Measurements from ENCODE around the gene ADAMTS12. TPM values are rescaled to one million over a fixed set of nuclear protein-coding genes. Genes with fewer than 3 reads are reported as not detected.

ADAMTS12 gene
- polyA plus RNA-seq, 1 of the 3 experiments (the other 2 are of a cell fraction) = 2.5 TPM

GRCh38 chr5:33793276-33793675, 98.5 kb downstream of the ADAMTS12 start:
- 35% methylated on average over 1 of the region's 1 CpG for WGBS (ENCODE audit: low lambda C conversion rate)
- no peak overlapping the region for H3K4me2 ChIP-seq
- POLR2A ChIA-PET = no interaction called here
- H3K4me3 ChIP-seq (ENCODE audit: low read depth in 2 of 2, low read length in 1 of 2) = no peak overlapping the region
- CTCF ChIA-PET = no interaction called here
- H3K9me2 ChIP-seq = no peaks in the 10 kb centered on the region
- no peaks in the 10 kb centered on the region for H3K9me3 ChIP-seq
- no peaks in the 10 kb centered on the region for H3F3A ChIP-seq (replicated peaks; ENCODE audit: insufficient read depth)
- H4K20me1 ChIP-seq (ENCODE audit: insufficient read depth) = no peaks in the 10 kb centered on the region
- no peaks in the 10 kb centered on the region for H3K36me3 ChIP-seq (replicated peaks in 1 of 2; ENCODE audit: control insufficient read depth in 1 of 2, insufficient read depth in 2 of 2, low read length in 1 of 2)
- TF ChIP-seq RCOR1 (IDR thresholded peaks at IDR 0.05; ENCODE audit: low read length) (no peak), MAX (IDR thresholded peaks at IDR 0.05; ENCODE audit: low read depth) (no peak), ELF1 (IDR thresholded peaks at IDR 0.05) (no peak), SIN3A (IDR thresholded peaks at IDR 0.05; ENCODE audit: borderline replicate concordance, low read depth, low read length) (no peak), FOXJ3 (CRISPR knock-in tag; IDR thresholded peaks at IDR 0.05) (no peak), NRF1 (IDR thresholded peaks at IDR 0.05; ENCODE audit: low read depth, low read length) (no peak), GABPA (IDR thresholded peaks at IDR 0.05; ENCODE audit: low read depth) (no peak), REST (IDR thresholded peaks at IDR 0.05; ENCODE audit: low read depth, low read length) (no peak), MXI1 (IDR thresholded peaks at IDR 0.05; ENCODE audit: low read depth, low read length) (no peak), MEF2A (IDR thresholded peaks at IDR 0.05; ENCODE audit: borderline replicate concordance, low read depth) (no peak), EZH2phosphoT487 (IDR thresholded peaks at IDR 0.05; ENCODE audit: borderline replicate concordance, low read depth) (no peak), JUND (IDR thresholded peaks at IDR 0.05) (no peak), CHD2 (IDR thresholded peaks at IDR 0.05; ENCODE audit: low read length, partially characterized antibody) (no peak), FOXM1 (IDR thresholded peaks at IDR 0.05; ENCODE audit: low read depth) (no peak), POLR2AphosphoS5 (IDR thresholded peaks at IDR 0.05; ENCODE audit: low read depth, low read length) (no peak), FOSL2 (IDR thresholded peaks at IDR 0.05; ENCODE audit: borderline replicate concordance, low read depth) (no peak), GATA2 (CRISPR knock-in tag; IDR thresholded peaks at IDR 0.05) (no peak)
- TF ChIP-seq, protein P1, sequence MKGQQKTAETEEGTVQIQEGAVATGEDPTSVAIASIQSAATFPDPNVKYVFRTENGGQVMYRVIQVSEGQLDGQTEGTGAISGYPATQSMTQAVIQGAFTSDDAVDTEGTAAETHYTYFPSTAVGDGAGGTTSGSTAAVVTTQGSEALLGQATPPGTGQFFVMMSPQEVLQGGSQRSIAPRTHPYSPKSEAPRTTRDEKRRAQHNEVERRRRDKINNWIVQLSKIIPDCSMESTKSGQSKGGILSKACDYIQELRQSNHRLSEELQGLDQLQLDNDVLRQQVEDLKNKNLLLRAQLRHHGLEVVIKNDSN (IDR thresholded peaks at IDR 0.05; ENCODE audit: borderline replicate concordance, low read depth) = no peak
- TF ChIP-seq, protein P2, sequence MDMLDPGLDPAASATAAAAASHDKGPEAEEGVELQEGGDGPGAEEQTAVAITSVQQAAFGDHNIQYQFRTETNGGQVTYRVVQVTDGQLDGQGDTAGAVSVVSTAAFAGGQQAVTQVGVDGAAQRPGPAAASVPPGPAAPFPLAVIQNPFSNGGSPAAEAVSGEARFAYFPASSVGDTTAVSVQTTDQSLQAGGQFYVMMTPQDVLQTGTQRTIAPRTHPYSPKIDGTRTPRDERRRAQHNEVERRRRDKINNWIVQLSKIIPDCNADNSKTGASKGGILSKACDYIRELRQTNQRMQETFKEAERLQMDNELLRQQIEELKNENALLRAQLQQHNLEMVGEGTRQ (IDR thresholded peaks at IDR 0.05; ENCODE audit: borderline replicate concordance, low read depth, low read length) = no peak
- H3K4me1 ChIP-seq (ENCODE audit: control insufficient read depth in 1 of 2, insufficient read depth in 2 of 2, low read depth in 1 of 2, low read length in 1 of 2) = peaks cover 3 to 4% of the 10 kb centered on the region in 2 experiments; a peak in 2 of 4 replicates
- H3K27me3 ChIP-seq (ENCODE audit: insufficient read depth) = no peaks in the 10 kb centered on the region
- H3K27ac ChIP-seq (ENCODE audit: low read depth in 2 of 2, low read length in 1 of 2) = no peak overlapping the region
- no peak overlapping the region for H3K9ac ChIP-seq
- DNase-seq = no peak
- H3K79me2 ChIP-seq (ENCODE audit: insufficient read depth) = no peaks in the 10 kb centered on the region
- H2AFZ ChIP-seq (ENCODE audit: low read depth) = no peak overlapping the region

Measured in SK-N-SH (cell line).